ENCODE results near the gene C20orf204.

DNA sequence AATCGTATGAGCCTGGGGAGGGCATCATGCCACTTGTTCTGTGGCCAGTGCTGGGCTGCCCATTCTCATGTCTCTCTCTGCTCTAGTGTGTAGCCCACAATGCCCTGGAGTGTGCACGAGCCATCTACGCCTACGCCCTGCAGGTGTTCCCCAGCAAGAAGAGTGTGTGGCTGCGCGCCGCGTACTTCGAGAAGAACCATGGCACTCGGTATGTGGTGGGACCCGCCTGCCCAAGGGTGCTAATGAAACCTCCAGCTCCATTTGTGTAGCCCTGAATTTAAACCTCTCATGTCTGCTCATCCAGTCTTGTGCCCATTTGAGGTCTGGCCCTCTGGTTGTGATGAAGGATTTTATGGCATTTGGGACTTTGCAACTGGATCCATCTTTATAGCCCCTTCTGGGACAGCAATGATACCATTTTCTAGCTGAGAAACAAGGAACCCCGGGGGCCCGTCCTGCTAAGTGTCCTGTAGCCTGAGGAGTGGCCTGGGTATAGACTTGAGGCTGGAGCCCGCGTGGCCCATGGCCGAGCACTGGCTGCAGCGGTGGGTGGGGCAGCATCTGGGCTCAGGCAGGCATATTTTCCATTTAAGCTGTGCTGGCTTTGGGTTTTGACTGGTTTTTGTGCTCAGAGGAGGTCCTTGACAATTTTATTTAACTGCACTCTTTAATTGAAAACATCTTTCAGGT is 13.2 kb upstream of the C20orf204 start:
- TF ChIP-seq POLR2AphosphoS5 (IDR thresholded peaks at IDR 0.05; ENCODE audit: low read depth, low read length) (no peak), TAF1 (IDR thresholded peaks at IDR 0.05; ENCODE audit: borderline replicate concordance, insufficient read depth, low read length) (no peak), REST (IDR thresholded peaks at IDR 0.05; ENCODE audit: insufficient read depth in 1 of 2, low read depth in 2 of 2, low read length in 2 of 2) (no peak)
